SK-N-SH (cell line): Measurements from ENCODE around the gene JAZF1. TPM values are rescaled to one million over a fixed set of nuclear protein-coding genes. Genes with fewer than 3 reads are reported as not detected.

ENCODE experiments used
- CTCF ChIA-PET: fragments of 300-600, 350-600 bp; formaldehyde crosslinking; extraction: SDS; loops from one replicate; lab custom pipeline; 2021; lab: Yijun Ruan, JAX
- POLR2A ChIA-PET: fragments of 350-600 bp; sonication (Branson Sonifier 250); formaldehyde crosslinking; extraction: SDS; loops from one replicate; lab custom pipeline; 2020; ENCODE audit warnings: antibody characterized with exemption, inconsistent platforms; lab: Yijun Ruan, JAX
- DNase-seq: peaks from one replicate; pipeline ENCODE4 v3.0.0; 2012
- H2AFZ ChIP-seq: fragments of 200-600 bp; sonication (generic); 2 replicates; pipeline ENCODE4 v1.8.1; 2016; ENCODE audit warnings: antibody characterized with exemption, mild to moderate bottlenecking, low read depth
- H3F3A ChIP-seq: fragments of 200-600 bp; sonication (generic); replicated peaks from 2 replicates; pipeline ENCODE3; 2016; ENCODE audit warnings: antibody characterized with exemption, mild to moderate bottlenecking; ENCODE audit not compliant: insufficient read depth
- H3K27ac ChIP-seq, 2 experiments: fragments of 200-500 bp in 1 of 2; fragments of 200-600 bp in 1 of 2; sonication (Bioruptor generic) in 1 of 2; sonication (generic), shearing (Covaris generic) in 1 of 2; 2 replicates each; pipeline versions ENCODE4 v1.5.1 to v1.6.1; 2014 to 2016; ENCODE audit warnings: low read depth in 2 of 2, inconsistent platforms in 1 of 2, low read length in 1 of 2, mild to moderate bottlenecking in 1 of 2, mixed read lengths in 1 of 2
- H3K27me3 ChIP-seq: fragments of 200-600 bp; sonication (generic), shearing (Covaris generic); 2 replicates; pipeline ENCODE4 v1.6.1; 2016; ENCODE audit warnings: mixed run types; ENCODE audit not compliant: insufficient read depth
- H3K36me3 ChIP-seq, 2 experiments: fragments of 200-500 bp in 1 of 2; fragments of 200-600 bp in 1 of 2; sonication (Bioruptor generic) in 1 of 2; sonication (generic) in 1 of 2; replicated peaks in 1 of 2; 2 replicates each; pipeline versions ENCODE3 to v1.5.1; 2014 to 2016; ENCODE audit warnings: low read length in 1 of 2, mild to moderate bottlenecking in 1 of 2; ENCODE audit not compliant: insufficient read depth in 2 of 2, control insufficient read depth in 1 of 2
- H3K4me1 ChIP-seq, 2 experiments: fragments of 200-500 bp in 1 of 2; fragments of 200-600 bp in 1 of 2; sonication (Bioruptor generic) in 1 of 2; sonication (generic), shearing (Covaris generic) in 1 of 2; 2 replicates each; pipeline versions ENCODE4 v1.5.1 to v1.6.1; 2014 to 2016; ENCODE audit warnings: low read depth in 1 of 2, low read length in 1 of 2, mixed run types in 1 of 2; ENCODE audit not compliant: insufficient read depth in 2 of 2, control insufficient read depth in 1 of 2
- H3K4me2 ChIP-seq: fragments of 200-600 bp; sonication (generic), shearing (Covaris generic); 2 replicates; pipeline ENCODE4 v1.6.1; 2017; ENCODE audit warnings: mixed run types
- H3K4me3 ChIP-seq, 2 experiments: fragments of 200-500 bp in 1 of 2; fragments of 200-600 bp in 1 of 2; sonication (Bioruptor generic) in 1 of 2; sonication (generic), shearing (Covaris generic) in 1 of 2; 2 replicates each; pipeline versions ENCODE4 v1.5.1 to v1.8.1; 2014 to 2016; ENCODE audit warnings: low read depth in 2 of 2, inconsistent platforms in 1 of 2, low read length in 1 of 2, mild to moderate bottlenecking in 1 of 2, mixed read lengths in 1 of 2, moderate library complexity in 1 of 2
- H3K79me2 ChIP-seq: fragments of 200-600 bp; sonication (generic); 2 replicates; pipeline ENCODE4 v1.8.1; 2017; ENCODE audit warnings: mild to moderate bottlenecking; ENCODE audit not compliant: insufficient read depth
- H3K9ac ChIP-seq: fragments of 200-600 bp; sonication (generic); 2 replicates; pipeline ENCODE4 v1.6.1; 2017; ENCODE audit warnings: mixed run types
- H3K9me2 ChIP-seq: fragments of 200-600 bp; sonication (generic); 2 replicates; pipeline ENCODE4 v1.6.1; 2017; ENCODE audit warnings: mixed run types
- H3K9me3 ChIP-seq: fragments of 200-600 bp; sonication (generic); 2 replicates; pipeline ENCODE4 v1.6.1; 2017; ENCODE audit warnings: mixed run types, mild to moderate bottlenecking, moderate library complexity
- H4K20me1 ChIP-seq: fragments of 200-600 bp; sonication (generic); 2 replicates; pipeline ENCODE4 v1.6.1; 2017; ENCODE audit warnings: mild to moderate bottlenecking, mixed run types; ENCODE audit not compliant: insufficient read depth
- ELF1 ChIP-seq: IDR thresholded peaks from 2 replicates; pipeline ENCODE4 v1.4.0; 2012
- EZH2phosphoT487 ChIP-seq: fragments of 200-600 bp; sonication (generic); IDR thresholded peaks from 2 replicates; pipeline ENCODE4 v1.6.1; 2017; ENCODE audit warnings: low read depth, mixed run types, mild to moderate bottlenecking, antibody characterized with exemption, moderate library complexity, borderline replicate concordance
- FOXM1 ChIP-seq: IDR thresholded peaks from 2 replicates; pipeline ENCODE4 v1.4.0; 2012; ENCODE audit warnings: low read depth, mild to moderate bottlenecking
- GATA2 ChIP-seq: sonication (generic); formaldehyde crosslinking; IDR thresholded peaks from 2 replicates; pipeline ENCODE4 v1.5.0; 2020; ENCODE audit warnings: mild to moderate bottlenecking, missing genetic modification reagents
- MEF2A ChIP-seq: IDR thresholded peaks from 2 replicates; pipeline ENCODE4 v1.4.0; 2012; ENCODE audit warnings: low read depth, borderline replicate concordance
- MXI1 ChIP-seq: IDR thresholded peaks from 2 replicates; pipeline ENCODE4 v1.6.1; 2012; ENCODE audit warnings: mild to moderate bottlenecking, low read depth, low read length, improper control_type of control experiment
- RCOR1 ChIP-seq: fragments of 150-350 bp; IDR thresholded peaks from 2 replicates; pipeline ENCODE4 v1.6.1; 2017; ENCODE audit warnings: antibody characterized with exemption, low read length
- SIN3A ChIP-seq: IDR thresholded peaks from 2 replicates; pipeline ENCODE4 v1.6.1; 2012; ENCODE audit warnings: low read depth, mild to moderate bottlenecking, low read length, moderate library complexity, borderline replicate concordance
- SMC3 ChIP-seq: IDR thresholded peaks from 2 replicates; pipeline ENCODE4 v1.6.1; 2012; ENCODE audit warnings: low read depth, low read length, improper control_type of control experiment
- TEAD4 ChIP-seq: IDR thresholded peaks from 2 replicates; pipeline ENCODE4 v1.4.0; 2012; ENCODE audit warnings: mild to moderate bottlenecking, borderline replicate concordance; ENCODE audit not compliant: insufficient read depth
- USF1 ChIP-seq: IDR thresholded peaks from 2 replicates; pipeline ENCODE4 v1.4.0; 2012; ENCODE audit warnings: low read depth, borderline replicate concordance
- YY1 ChIP-seq: IDR thresholded peaks from 2 replicates; pipeline ENCODE4 v1.4.0; 2012; ENCODE audit warnings: low read depth, mild to moderate bottlenecking
- ZBTB33 ChIP-seq: IDR thresholded peaks from 2 replicates; pipeline ENCODE4 v1.4.0; 2012; ENCODE audit warnings: low read depth, borderline replicate concordance
- WGBS: methylation state at CpG from one replicate; pipeline ENCODE4 v1.1.6; 2017; ENCODE audit warnings: low lambda C conversion rate; 5-methylcytosine and 5-hydroxymethylcytosine counted together
- polyA plus RNA-seq, 3 experiments: library from polyadenylated mRNA; depleted of rRNA; stranded (reverse); fragments of >200 nt; gene quantifications; 2 replicates each; pipeline ENCODE4 v1.2.3, GENCODE V29; 2012

JAZF1 gene
- polyA plus RNA-seq, 1 of the 3 experiments (the other 2 are of a cell fraction): 1.7 TPM

- CTCF ChIA-PET: interaction anchor here (1.2 to 1.4 kb wide), 2 partner anchors 19 to 158 kb away, joined by 3 to 5 read pairs; no protein-coding TSS in a partner anchor
- no peaks in the 10 kb centered on the region for H3K36me3 ChIP-seq
- DNase-seq: no peak
- no peak overlapping the region for H3K4me2 ChIP-seq
- WGBS: 86% methylated on average over 8 of the region's 10 CpGs
- no peak overlapping the region for H3K9ac ChIP-seq
- no peak overlapping the region for H3K4me3 ChIP-seq
- H3K79me2 ChIP-seq: no peaks in the 10 kb centered on the region
- H3K27me3 ChIP-seq: no peaks in the 10 kb centered on the region
- H3K4me1 ChIP-seq: peaks cover 0 to 4% of the 10 kb centered on the region in 2 experiments; a peak in 1 of 4 replicates
- H3K9me2 ChIP-seq: no peaks in the 10 kb centered on the region
- POLR2A ChIA-PET: no interaction called here
- no peaks in the 10 kb centered on the region for H4K20me1 ChIP-seq
- H3K27ac ChIP-seq: no peak overlapping the region
- no peak overlapping the region for H2AFZ ChIP-seq
- no peaks in the 10 kb centered on the region for H3K9me3 ChIP-seq
- TF ChIP-seq ELF1 (no peak), ZBTB33 (no peak), SIN3A (no peak), GATA2 (CRISPR knock-in tag) (no peak), YY1 (no peak), TEAD4 (no peak), USF1 (no peak), EZH2phosphoT487 (no peak)
- no peaks in the 10 kb centered on the region for H3F3A ChIP-seq
These were observed 240.7 kb downstream of the JAZF1 start for GRCh38 chr7:27939893-27940292.

- Histone ChIP-seq H2AFZ (no peak overlapping the region), H3K4me1 (peaks cover 0 to 4% of the 10 kb centered on the region in 2 experiments; a peak in 1 of 4 replicates), H3K79me2 (no peaks in the 10 kb centered on the region), H4K20me1 (no peaks in the 10 kb centered on the region), H3K27ac (no peak overlapping the region), H3F3A (no peaks in the 10 kb centered on the region), H3K27me3 (no peaks in the 10 kb centered on the region), H3K4me2 (no peak overlapping the region), H3K9me3 (no peaks in the 10 kb centered on the region), H3K4me3 (no peak overlapping the region), H3K9ac (no peak overlapping the region), H3K9me2 (no peaks in the 10 kb centered on the region), H3K36me3 (no peaks in the 10 kb centered on the region)
- DNase-seq: no peak
- ChIA-PET POLR2A (no interaction called here), CTCF (interaction anchor here (0.7 to 3.2 kb wide), 6 partner anchors 11 to 741 kb away, joined by 3 to 12 read pairs (median 4); no protein-coding TSS in a partner anchor)
- TF ChIP-seq FOXM1 (no peak), SMC3 (no peak), MEF2A (no peak), RCOR1 (no peak), TEAD4 (no peak), MXI1 (no peak)
These were observed 243.9 kb downstream of the JAZF1 start for GRCh38 chr7:27936768-27937102.
